ENCODE results near the gene PTPRB. TPM values are rescaled to one million over a fixed set of nuclear protein-coding genes. Genes with fewer than 3 reads are reported as not detected.

Gene PTPRB
- polyA plus RNA-seq, 1 donor from 2014 or later = 0.30 TPM

DNA sequence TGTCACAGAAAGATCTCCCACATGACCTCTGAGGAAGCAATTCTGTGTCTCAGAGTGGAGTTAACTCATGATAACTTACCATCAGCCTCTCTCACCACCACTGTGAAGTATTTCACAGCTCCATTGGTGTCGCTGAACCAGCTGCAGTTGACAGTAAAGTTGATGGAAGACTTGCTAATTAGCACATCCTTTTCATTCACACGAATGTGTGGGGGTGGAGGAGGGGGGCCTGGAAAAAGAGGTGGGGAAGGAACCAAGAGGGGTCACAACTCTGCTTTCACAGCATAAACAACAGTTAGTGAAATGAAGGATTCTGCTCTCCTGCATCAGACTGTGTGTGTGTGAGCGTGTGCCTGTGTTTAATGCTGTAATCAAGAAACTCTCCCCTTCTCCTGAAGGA lies 82.1 kb downstream of the PTPRB start:
- Mint-ChIP-seq H3K4me1 (peaks cover 0 to 2% (median 0%) of the 10 kb centered on the region in 3 donors), H3K4me3 (no peak overlapping the region), H3K27ac (no peak overlapping the region), H3K36me3 (no peaks in the 10 kb centered on the region), H3K9me3 (no peaks in the 10 kb centered on the region), H3K27me3 (no peaks in the 10 kb centered on the region)

DNA sequence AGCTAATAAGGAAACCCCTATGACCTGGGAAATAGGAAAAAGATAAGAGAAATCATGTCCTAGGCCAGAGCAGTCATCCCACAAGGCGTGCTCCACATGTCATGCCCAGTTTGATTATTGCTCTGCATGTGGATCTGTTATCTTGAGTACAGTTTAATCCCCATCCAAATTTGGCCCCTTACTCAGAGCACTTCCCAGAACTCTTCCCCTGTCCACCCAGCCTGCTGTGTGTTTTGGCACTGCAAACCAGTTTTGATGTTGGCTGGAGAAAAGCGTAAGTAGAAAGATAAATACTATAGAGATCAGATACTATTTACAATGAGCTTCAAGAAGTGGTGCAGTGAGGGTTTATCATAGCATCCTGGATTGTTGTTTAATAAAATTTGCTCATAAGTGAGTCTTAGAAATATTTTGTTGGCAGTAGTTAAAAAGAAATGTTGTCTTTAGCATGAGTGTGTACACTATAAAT lies 83.8 kb downstream of the PTPRB start:
- Mint-ChIP-seq H3K27ac (no peak overlapping the region), H3K9me3 (no peaks in the 10 kb centered on the region), H3K4me1 (peaks cover 0 to 7% (median 2%) of the 10 kb centered on the region in 3 donors), H3K27me3 (peaks cover 4% of the 10 kb centered on the region), H3K4me3 (no peak overlapping the region), H3K36me3 (no peaks in the 10 kb centered on the region)

DNA sequence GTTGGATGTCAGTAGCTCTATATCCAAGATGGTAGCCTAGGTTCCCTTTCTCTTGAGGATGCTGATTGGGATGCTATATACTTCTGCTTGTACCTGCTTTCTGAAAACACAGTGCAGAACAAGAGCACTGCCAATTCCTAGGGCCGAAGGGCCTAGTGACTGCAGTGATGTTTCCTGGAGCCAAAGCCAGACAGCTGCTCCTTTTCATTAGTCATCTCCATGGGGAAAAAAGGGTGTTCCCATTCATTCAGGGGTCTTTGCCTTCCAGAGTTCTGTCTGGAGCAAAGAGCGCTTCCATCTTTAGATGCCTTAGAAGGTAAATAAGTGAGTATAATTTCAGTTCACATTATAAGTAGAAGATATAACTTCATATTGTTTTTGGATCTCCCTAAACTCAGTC lies 85.5 kb downstream of the PTPRB start:
- Mint-ChIP-seq H3K4me1 (peaks cover 0 to 7% (median 5%) of the 10 kb centered on the region in 3 donors), H3K9me3 (no peaks in the 10 kb centered on the region), H3K4me3 (no peak overlapping the region), H3K27ac (no peak overlapping the region), H3K27me3 (peaks cover 4% of the 10 kb centered on the region), H3K36me3 (no peaks in the 10 kb centered on the region)

DNA sequence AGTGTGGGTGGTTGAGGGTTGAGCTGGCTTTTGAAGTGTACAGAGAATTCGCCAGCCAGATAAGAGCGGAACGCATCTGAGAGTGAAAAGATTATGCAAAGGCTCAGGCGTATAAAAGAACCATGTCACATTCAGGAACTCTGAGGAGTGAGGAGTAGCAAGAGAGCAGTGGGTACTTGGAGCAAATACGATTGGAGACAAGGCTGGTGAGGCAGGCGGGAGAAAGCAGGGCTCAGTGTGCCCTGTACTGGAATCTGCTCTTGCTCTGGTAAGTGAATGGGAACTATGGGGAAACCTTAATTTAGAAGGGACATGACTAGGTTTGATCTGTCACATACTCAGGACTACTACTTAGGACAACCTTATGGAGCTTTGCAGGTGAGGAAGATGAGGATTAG lies 87.0 kb downstream of the PTPRB start:
- Mint-ChIP-seq H3K27ac (no peak overlapping the region), H3K4me1 (peaks cover 0 to 7% (median 5%) of the 10 kb centered on the region in 3 donors), H3K9me3 (peaks cover 0 to 1% (median 0%) of the 10 kb centered on the region in 3 donors), H3K36me3 (no peaks in the 10 kb centered on the region), H3K27me3 (peaks cover 4% of the 10 kb centered on the region), H3K4me3 (no peak overlapping the region)

DNA sequence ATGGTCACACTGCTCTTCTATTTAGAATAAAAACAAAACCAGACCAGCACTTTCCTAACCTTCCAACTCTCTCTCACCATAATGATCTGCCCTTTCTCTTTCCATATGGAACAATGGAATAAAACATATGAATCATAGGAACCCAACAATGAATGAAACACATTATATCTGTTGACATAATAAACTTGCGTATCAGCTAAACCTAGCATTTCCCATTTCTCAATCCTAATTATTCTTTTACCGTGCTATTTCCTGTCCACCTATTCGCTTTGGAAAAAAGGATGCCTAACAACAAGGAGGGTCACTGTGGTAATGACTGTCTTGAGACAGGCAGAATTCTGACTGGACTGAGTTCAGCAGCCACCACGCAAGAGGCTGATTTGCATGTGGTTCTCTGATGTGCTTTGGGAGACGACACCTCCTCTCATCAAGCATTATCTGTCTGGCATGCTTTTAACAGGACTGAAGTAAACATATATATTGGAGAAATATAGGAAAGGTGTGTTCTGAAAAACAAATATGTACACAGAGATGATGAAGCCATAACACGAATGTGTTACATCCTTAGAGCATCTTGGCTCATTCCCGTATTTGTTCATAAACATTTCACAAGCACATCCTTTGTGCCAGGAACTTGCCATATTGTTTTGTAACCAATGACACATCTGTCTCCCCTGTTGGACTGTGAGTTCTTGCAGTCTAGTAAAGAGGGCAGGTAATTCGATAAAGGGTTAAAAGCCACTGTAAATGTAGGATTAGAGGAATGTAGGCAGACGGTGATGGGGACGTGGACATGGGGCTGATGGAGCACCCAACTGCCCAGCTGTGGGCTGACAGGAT lies 87.7 kb downstream of the PTPRB start:
- Mint-ChIP-seq H3K4me1 (peaks cover 0 to 7% (median 4%) of the 10 kb centered on the region in 3 donors), H3K27ac (no peak overlapping the region)

DNA sequence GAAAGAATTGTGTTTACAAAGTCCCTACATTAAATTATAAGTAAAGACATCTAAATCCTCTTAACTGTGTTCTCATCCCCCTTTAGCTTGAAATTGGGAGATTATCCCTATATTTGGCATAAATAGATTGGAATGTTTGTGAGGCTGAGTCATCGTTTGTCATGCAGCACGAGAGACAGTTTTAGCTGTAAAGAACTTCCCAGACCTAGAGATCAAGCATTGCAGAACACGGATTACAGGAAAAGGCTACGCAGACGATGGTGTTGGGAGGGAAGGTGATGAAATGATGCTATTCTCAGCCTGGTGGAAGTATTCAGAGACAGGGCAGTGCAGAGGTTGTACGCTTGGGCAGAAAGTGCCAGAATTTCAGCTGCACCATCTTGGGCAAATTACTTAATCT lies 93.8 kb downstream of the PTPRB start:
- H3K4me1 Mint-ChIP-seq = peaks cover 0 to 4% (median 0%) of the 10 kb centered on the region in 3 donors
- no peak overlapping the region for H3K4me3 Mint-ChIP-seq
- H3K27me3 Mint-ChIP-seq = no peaks in the 10 kb centered on the region
- no peak overlapping the region for H3K27ac Mint-ChIP-seq
- peaks cover 2% of the 10 kb centered on the region for H3K36me3 Mint-ChIP-seq
- H3K9me3 Mint-ChIP-seq = peaks cover 0 to 1% (median 0%) of the 10 kb centered on the region in 3 donors

More for the DNA sequence above, 87.7 kb downstream of the PTPRB start:
- Mint-ChIP-seq H3K9me3 (peaks cover 0 to 1% (median 0%) of the 10 kb centered on the region in 3 donors), H3K27me3 (peaks cover 4% of the 10 kb centered on the region), H3K36me3 (peaks cover 2% of the 10 kb centered on the region), H3K4me3 (no peak overlapping the region)

DNA sequence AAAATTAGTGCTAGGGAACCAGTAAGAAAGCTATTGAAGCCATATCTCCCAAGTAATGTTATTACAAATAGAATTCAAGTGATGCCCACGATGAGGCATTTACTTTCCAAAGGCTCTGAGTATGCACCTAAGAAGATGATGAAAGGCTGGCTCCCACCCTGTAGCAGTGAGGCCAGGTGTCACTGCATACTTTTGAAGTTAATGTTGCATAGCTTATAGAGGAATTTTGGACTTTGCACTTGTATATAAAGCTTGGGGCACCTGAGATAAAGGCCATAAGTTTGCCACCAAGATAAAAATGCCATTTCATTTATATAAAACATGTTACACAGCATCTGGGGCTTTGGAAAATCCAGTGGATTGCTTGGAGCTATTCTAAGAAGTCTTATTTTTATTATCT lies 96.2 kb downstream of the PTPRB start:
- H3K4me1 Mint-ChIP-seq = peaks cover 0 to 1% (median 0%) of the 10 kb centered on the region in 3 donors
- H3K27me3 Mint-ChIP-seq = no peaks in the 10 kb centered on the region
- H3K4me3 Mint-ChIP-seq = no peak overlapping the region
- H3K27ac Mint-ChIP-seq = no peak overlapping the region
- H3K36me3 Mint-ChIP-seq = peaks cover 2% of the 10 kb centered on the region
- peaks cover 0 to 2% (median 1%) of the 10 kb centered on the region in 3 donors for H3K9me3 Mint-ChIP-seq

DNA sequence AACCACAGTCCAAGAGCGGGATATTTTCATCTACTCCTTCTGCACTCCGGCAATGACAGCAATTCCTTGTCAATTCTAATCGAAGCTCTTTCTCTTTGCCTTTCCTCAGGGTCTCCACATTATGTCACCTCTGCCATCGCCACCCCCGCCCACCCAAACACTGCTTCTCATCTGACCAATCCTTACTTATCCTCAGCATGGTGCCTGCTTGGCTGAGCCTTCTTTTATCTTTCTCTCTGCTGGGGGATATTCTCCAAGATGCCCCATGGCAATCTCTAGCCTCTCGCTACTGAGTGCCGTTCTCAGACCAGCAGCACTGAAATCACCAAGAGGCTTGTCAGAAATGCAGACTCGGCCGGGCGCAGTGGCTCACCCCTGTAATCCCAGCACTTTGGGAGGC lies 100.6 kb downstream of the PTPRB start:
- no peaks in the 10 kb centered on the region for H3K27me3 Mint-ChIP-seq
- H3K4me1 Mint-ChIP-seq = no peaks in the 10 kb centered on the region

DNA sequence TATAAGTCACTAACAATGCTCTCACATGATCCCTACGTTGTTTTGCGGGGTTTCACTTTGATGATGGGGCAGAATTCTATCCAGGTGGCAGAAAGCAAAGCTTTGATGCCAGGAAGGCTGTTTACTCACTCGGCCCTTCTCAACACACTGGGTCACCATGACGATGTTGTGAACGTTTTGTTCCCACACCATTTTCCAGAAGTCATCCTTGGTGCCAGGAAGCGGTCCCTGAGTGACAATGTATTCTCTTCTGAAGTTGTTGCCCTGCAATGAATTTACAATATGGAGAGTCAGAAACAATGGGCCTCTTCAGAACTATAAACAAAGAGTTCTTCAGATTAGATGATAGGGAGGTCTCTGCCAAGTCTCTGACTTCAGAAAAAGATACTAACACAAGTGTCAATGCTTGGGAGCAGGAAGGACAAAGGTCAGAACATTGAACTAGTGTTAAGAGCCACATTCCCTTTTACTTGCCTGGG lies 101.3 kb downstream of the PTPRB start:
- peak overlapping the region in 1 of 3 donors; percentile 7 for H3K27ac Mint-ChIP-seq
- H3K27me3 Mint-ChIP-seq = no peaks in the 10 kb centered on the region
- no peaks in the 10 kb centered on the region for H3K36me3 Mint-ChIP-seq
- no peak overlapping the region for H3K4me3 Mint-ChIP-seq
- no peaks in the 10 kb centered on the region for H3K4me1 Mint-ChIP-seq
- peaks cover 0 to 4% (median 0%) of the 10 kb centered on the region in 3 donors for H3K9me3 Mint-ChIP-seq

More for the DNA sequence above, 100.6 kb downstream of the PTPRB start:
- Mint-ChIP-seq H3K27ac (peak overlapping the region in 1 of 3 donors; percentile 22), H3K4me3 (no peak overlapping the region), H3K9me3 (peaks cover 0 to 4% (median 0%) of the 10 kb centered on the region in 3 donors), H3K36me3 (no peaks in the 10 kb centered on the region)

DNA sequence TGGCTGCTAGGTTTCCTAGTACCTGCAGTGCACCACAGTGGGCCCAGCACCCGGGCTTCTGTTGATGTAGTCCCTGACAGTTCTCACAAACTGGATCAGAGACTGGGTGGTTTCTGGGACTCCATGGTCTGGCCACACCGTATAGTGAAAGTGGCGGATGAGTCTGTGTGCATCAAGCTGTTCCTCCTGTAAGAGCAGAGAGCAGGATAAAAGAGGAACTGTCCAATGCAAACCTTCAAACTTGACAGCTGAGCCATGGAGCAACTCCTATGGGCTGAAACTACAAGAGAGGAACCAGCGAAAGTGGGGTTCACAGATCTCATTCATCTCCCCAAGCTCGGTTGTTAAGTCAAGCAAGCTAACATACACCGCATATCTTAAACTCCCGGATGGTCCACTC lies 102.8 kb downstream of the PTPRB start:
- no peaks in the 10 kb centered on the region for H3K27me3 Mint-ChIP-seq
- no peaks in the 10 kb centered on the region for H3K4me1 Mint-ChIP-seq
- no peak overlapping the region for H3K4me3 Mint-ChIP-seq

DNA sequence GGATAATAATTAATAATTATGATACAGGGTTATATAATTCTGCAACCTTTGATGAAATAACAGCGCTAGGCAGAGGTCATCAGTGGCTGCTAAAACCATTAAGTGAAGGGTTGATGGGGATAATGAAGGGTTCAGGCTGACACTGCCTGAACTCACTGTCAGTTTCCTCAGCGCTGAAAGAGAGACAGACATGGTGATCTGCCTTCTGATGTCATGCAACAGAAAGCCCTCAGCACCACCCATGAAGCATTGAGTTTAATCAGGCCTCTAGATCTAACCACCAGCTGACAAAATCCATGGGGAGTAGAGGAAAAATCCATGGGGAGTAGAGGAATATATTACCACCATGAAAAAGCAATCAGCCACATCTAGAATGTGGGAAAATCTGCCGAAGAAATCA lies 107.6 kb downstream of the PTPRB start:
- H3K27ac Mint-ChIP-seq = no peak overlapping the region
- H3K4me1 Mint-ChIP-seq = no peaks in the 10 kb centered on the region
- H3K9me3 Mint-ChIP-seq = peaks cover 0 to 2% (median 0%) of the 10 kb centered on the region in 3 donors
- no peak overlapping the region for H3K4me3 Mint-ChIP-seq
- peaks cover 1% of the 10 kb centered on the region for H3K36me3 Mint-ChIP-seq
- H3K27me3 Mint-ChIP-seq = no peaks in the 10 kb centered on the region

More for the DNA sequence above, 102.8 kb downstream of the PTPRB start:
- H3K27ac Mint-ChIP-seq = no peak overlapping the region
- peaks cover 0 to 4% (median 0%) of the 10 kb centered on the region in 3 donors for H3K9me3 Mint-ChIP-seq
- H3K36me3 Mint-ChIP-seq = peaks cover 1% of the 10 kb centered on the region

DNA sequence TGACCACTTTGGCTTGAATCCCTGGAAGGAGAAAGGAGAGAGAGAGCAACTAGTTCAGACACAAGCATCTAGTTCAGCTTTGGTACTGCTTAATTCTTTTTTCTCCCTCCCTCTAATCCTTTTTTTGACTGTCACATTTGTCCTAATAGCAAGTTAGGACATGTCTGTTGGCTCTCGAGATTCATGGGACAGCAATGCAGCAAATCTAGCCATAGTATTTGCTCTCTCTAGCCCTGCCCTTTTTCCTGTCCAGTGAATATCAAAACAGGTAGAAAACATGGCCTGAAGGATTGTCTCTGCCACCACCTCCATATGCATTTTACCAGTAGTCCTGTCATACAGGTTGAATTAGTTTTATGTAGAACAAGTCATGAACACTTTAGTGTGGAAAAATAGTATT lies 116.4 kb downstream of the PTPRB start:
- H3K4me1 Mint-ChIP-seq = no peaks in the 10 kb centered on the region
- H3K36me3 Mint-ChIP-seq = no peaks in the 10 kb centered on the region
- H3K9me3 Mint-ChIP-seq = peaks cover 0 to 5% (median 0%) of the 10 kb centered on the region in 3 donors
- peaks cover 1% of the 10 kb centered on the region for H3K27me3 Mint-ChIP-seq
- no peak overlapping the region for H3K4me3 Mint-ChIP-seq
- peak overlapping the region in 1 of 3 donors; percentile 33 for H3K27ac Mint-ChIP-seq

DNA sequence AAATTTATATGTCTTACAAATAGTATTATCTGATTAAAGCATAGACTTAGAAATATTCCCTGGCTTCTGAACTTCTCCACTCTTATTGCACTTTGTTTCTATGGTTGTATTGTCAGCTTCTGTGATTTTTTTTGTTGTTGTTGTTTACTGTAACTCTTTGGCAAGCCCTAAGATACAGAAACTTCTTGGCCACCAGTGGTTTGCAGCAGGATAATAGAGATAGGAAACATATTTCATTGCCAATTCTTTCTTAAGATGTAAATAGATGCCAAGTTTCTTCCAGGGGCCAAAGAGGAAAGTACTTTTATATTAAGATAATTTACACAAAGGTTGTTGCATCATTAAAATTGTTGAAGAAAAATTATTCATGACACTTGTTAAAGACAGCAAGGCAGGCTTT lies 123.8 kb downstream of the PTPRB start:
- H3K4me3 Mint-ChIP-seq = no peak overlapping the region
- peaks cover 0 to 20% (median 6%) of the 10 kb centered on the region in 3 donors for H3K4me1 Mint-ChIP-seq

DNA sequence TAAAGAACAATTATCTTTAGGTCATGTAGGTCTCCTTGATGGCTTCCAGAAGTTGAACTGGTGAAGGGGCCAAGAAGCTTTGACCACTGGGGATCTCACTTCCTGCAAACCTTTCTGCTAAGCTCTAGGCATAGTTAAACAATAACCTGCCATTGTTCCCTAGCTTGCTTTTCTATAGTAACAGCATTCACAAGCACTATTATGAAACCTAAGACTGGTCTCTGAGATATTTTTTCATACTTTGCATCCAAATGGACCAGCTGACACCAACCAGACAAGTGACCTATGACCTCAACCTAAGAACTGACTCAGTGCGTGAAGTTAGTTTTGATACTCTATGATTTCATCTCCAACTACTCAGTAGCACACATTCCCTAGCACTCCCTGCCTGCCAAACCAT lies 129.1 kb downstream of the PTPRB start:
- no peaks in the 10 kb centered on the region for H3K27me3 Mint-ChIP-seq
- no peak overlapping the region for H3K27ac Mint-ChIP-seq
- no peaks in the 10 kb centered on the region for H3K36me3 Mint-ChIP-seq
- peaks cover 0 to 2% (median 0%) of the 10 kb centered on the region in 3 donors for H3K9me3 Mint-ChIP-seq
- peaks cover 2 to 30% (median 20%) of the 10 kb centered on the region in 3 donors for H3K4me1 Mint-ChIP-seq
- H3K4me3 Mint-ChIP-seq = no peak overlapping the region

More for the DNA sequence above, 123.8 kb downstream of the PTPRB start:
- Mint-ChIP-seq H3K36me3 (no peaks in the 10 kb centered on the region), H3K27ac (no peak overlapping the region), H3K9me3 (peaks cover 0 to 1% (median 0%) of the 10 kb centered on the region in 3 donors), H3K27me3 (no peaks in the 10 kb centered on the region)

DNA sequence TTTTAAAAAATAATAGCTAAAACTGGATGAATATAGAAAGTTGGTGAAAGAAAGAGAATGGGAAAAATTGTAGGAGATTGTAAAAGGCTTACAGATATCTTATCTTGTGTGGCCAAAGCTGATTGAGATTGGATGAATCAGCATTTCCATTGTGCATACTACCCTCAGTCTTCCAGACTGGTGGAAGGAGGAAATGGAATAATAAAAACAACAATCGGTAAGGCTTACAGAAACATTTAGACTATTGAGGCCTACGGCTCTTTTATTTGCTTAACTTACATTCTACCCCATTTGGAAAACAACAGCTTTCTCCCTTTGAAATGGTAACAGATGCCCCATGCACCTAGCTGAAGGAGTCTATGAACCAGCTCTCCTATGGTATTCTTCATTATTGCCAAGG lies 129.8 kb downstream of the PTPRB start:
- Mint-ChIP-seq H3K9me3 (peaks cover 0 to 2% (median 0%) of the 10 kb centered on the region in 3 donors), H3K27ac (no peak overlapping the region), H3K4me3 (no peak overlapping the region), H3K27me3 (no peaks in the 10 kb centered on the region), H3K4me1 (peaks cover 5 to 33% (median 22%) of the 10 kb centered on the region in 3 donors), H3K36me3 (no peaks in the 10 kb centered on the region)
